GM18867 (cell line): Measurements from ENCODE around the gene PFDN4.

ENCODE experiments used
- ATAC-seq: cut with Tn5 transposase; IDR thresholded peaks from one replicate; pipeline ENCODE4 v1.9.1; 2021; ENCODE audit warnings: mild to moderate bottlenecking, moderate library complexity; ENCODE audit not compliant: unreplicated experiment

Gene PFDN4

DNA sequence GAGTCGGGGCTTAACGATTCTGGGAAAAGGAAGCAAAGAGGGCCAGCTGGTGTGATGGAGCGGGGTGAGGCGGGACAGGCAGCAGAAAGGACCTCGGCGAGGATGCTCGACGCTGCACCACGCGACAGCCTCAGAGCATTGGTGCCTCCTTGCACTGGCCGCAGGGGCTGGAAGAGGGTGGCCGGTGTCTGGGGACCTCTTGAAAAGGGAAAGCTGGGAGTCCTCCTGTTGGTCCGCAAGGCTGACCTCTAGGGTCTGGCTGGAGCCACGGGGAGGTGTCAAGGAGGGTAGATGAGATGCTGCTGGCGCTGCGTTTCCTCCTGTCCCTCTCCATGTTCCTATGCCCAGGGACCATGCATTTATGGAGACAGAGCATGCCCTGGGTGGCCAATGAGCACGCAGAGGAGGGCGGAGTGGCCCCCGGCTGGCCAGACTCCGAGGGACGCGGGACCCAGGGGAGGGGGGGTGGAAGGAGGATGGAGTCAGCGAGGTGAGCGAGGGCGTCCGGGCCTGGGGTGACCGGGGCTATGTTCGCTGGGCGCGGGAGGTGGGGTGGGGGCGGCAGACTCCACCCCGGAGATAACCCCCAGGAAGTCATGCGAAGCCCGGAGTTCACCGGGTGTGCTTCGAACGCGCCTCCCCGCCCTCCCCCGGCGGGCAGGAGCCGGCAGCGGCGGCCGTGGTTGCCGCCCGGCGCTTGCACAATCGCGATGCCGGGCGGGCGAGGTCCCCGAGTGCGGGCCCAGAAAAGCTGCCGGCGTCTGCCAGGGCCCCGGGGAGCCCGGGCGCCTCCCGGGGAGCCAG lies 34.0 kb upstream of the PFDN4 start, which contains the start of gene CYP24A1:
Gene CYP24A1 (minus strand): TSS at position 334 of the 804 bp plus-strand sequence. CDS start 407 bp downstream, outside the sequence.
- ATAC-seq: no peak

DNA sequence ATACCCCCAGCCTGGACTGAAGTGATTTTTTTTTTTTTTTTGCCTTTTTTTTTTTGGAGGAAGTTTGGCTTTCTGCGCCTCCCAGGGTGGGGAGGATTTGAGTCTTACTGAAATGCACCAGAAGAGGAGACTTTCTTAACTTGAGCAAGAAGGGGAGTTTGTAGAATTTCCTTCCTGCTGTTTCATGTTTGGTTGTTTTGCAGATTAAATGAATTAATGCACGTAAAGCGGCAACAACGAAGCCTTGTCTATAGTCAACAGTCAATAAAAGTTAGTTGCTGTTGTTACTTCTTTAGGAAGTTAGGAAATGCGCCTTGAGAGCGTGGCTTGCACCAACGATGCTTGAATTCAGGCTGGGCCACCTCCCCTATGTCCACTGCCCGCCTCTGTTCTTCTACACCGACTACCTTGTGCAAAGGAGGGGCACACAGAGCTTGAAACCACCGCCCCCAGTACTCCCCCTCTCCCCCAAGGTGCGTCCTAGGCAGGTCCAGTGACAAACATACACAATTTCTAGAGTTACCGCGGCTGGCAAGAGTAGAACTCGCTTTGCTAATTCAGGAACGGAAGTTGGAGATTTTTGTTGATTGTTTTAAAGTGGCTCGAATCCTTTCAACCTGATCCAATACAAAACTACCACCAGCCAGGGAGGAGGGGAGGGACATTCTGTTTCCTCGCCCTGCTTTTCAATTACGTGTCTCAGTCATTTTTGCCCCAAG lies 33.3 kb upstream of the PFDN4 start:
- ATAC-seq: no peak

DNA sequence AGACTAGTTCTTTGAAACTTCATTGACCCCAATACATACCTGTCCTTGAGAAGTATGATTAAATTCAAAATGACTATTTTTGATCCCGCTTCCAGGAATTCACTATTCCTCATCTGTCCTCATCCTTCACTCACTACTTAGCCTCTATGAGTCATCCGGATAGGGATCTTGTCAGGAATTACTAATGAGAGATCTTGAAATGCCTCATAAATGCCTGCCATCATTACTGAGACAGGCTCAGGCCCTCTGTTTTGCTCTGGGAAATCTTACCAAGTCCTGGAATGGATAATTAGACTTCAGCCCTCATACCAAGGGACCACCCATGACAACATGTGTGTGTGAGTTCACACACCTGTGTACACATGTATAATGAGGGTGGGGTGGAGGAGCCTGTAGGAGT lies 31.3 kb upstream of the PFDN4 start:
- no peak for ATAC-seq

DNA sequence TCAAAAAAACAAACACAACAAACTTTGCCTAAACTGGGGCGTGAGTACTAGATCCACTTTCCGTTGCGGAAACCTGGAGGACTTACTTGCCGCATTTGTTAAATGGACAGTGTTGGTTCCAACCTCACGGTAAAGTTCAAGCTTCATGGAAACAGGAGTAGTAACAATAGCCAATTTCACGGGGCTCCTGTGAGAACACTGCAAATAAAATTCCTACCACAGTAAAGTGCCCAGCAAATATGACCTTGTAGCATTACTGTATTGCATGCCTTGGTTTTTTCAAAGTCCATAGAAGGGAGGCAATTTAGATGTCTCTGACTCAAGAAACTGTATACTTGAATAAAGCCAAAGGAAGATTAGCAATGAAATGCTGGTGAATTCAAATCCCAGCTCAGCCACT lies 30.5 kb upstream of the PFDN4 start:
- ATAC-seq: no peak

DNA sequence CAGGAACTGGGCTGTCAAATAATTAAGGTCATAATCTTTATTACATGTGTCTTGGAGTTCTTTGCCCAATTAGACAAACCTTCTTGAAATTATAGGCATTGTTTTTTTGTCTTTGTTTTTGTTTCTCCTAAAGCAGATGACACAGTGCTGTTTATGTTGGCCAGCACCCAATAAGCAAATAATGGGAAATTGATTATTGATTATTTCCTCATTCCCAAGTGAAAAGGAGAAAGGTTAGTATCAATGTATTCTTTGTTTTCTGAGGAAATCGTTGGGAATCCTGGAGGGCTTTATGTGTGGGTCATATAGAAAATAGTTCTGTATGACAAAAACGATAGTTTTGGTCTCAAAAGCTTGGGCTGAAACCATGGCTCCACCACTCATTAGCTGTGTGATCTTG lies 29.6 kb upstream of the PFDN4 start:
- ATAC-seq: no peak

DNA sequence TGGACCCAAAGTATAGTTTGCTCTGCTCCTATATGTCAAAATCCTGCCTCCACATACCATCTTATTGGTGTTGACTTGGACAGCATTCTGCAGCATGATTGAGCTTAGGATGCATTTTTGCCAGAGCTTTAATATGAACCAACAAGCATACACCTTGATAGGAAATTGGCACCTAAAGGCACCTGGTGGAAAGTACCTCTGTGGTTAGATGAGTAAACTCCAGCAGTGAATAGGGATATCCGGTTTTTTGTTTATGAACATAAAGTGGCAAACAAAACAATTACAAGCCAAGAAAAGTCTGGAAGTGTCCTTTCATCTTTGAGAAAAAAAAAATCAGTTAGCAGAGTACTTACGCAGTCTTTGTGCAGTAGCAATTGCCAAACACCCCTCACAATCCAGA lies 27.9 kb upstream of the PFDN4 start:
- ATAC-seq: no peak

DNA sequence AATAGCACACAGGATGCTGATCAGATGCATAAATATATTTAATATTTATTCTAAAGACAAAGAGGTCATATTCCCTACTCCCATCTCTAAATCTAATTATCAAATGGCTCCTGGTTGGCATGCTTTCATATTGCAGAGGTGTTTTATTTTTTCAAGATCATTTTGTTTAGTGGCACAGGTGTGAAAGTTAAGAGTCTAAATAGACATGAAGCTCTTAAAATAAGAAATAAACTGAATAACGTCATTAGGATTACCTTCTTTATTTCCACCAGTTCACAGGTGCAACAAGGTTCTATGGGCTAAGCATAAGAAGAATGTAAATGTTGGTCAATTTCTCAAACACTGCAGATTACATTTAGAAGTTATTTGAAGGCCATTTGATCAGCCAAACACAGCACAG lies 27.0 kb upstream of the PFDN4 start:
- ATAC-seq: no peak

DNA sequence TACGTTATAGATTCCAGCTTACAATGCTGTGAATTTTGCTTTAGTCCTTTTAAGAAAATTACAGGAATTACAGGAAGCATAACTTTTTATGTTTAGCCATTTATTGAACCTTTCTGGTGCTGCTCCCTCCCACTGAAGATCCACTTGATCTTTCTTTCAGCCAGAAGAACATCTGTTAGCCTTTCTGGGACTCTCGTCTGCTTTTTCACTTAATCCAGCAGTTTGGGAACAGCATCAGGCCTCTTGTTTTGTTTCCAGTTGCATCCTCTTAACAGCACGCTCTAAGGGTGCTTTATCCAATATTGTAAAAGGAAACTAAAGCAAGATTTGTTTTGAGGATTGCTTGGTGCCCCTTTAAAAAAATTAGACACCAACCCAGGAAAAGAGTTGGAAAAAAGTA lies 23.8 kb upstream of the PFDN4 start:
- no peak for ATAC-seq

DNA sequence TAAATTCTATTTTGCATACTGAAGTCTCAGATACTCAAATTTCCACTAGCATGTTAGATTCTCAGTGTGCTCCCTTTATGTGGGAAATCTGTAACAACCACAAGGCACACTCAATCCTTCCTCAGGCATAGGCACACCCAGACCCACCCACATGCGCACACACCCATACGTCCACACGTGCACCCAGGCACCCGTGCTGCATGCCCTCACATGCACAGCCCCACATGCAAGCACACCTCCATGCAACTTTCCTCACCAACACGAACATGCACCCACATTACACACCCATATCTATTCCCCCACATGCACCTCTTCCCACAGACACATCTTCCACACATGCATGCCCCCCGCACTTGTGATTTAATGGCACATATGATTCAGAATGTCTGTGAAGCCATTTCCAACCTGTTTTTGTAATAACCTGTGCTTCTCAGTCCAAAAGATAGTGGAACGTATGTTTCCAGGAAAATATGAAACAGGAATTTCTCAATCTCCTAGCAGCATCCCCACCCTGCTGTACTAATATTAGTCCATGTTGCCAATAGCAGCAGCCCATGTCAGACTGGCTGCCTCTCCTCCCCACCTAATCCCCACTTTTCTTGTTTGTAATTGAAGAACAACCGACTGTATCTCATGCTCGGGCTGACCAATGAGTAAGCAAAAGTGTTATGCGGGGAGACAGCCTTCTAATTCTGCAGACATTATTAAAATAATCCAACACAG lies 22.8 kb upstream of the PFDN4 start:
- ATAC-seq: no peak

DNA sequence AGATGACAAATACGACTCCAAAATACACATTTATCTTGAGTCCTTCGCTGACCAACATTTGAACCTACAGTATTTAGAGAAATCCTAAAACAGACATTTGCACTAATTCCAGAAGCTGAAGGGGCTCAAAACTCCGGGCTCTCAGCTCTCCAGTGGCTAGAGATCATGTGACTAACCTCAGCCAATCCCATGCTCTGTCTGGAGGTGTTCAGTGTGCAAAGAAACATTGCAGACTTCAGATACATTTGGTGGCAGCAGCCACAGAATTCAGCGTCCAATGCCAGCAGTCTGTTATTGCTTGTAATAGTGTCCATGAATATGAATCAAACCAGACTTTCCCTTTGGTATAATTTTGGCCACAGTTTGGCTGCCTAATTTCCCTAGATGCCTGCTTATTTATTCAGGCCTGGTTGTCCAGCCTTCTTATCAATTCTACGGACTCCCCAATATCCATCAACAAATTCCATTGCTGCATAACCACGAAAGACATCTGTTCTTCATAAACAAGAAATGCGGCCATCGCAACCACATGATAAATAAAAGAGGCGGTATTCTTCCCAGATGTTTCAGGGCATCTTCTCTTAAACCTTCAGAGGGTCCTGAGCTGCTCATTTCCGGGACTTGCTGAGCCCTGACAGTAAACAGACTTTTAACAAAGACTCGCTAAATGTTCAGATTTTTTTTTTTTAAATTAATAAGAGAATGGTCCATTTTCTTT lies 19.6 kb upstream of the PFDN4 start:
- ATAC-seq: no peak

DNA sequence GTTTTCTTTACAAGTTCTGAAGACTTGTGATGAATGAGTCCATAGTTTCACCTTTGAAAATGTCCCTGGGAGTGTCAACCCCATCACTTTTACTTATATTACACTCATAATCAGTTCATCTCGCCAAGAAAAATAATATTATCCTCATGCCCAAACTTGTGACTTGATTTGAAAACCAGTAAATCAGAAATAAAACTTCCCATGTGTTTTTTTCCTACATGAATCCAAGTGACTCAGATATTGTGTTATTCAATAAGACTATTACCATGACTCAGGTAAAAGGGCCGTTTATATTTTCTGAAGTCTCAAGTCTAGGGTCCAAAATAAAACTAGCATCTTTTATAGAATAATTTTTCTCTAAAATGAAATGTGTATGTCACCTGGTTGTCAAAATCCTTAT lies 18.3 kb upstream of the PFDN4 start:
- no peak for ATAC-seq

DNA sequence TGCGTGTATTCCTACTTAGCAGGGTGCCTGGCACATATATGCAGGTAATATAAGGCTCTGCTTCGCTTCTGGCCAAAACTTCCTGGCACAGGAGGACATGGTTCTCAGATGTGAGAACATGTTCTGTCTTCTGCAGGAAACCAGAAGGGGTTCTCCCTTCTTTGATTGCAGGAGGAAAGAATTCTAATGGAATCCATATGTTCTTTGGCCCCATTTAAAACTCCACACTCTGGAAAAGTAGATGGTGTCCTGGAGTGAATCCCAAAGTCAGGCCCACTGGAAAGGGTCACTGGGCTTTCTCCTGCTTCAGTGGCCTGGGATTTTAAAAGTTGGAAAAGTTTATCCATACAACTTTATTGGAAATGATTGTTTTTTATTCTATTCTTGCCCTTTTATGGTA lies 17.7 kb upstream of the PFDN4 start:
- ATAC-seq: no peak

DNA sequence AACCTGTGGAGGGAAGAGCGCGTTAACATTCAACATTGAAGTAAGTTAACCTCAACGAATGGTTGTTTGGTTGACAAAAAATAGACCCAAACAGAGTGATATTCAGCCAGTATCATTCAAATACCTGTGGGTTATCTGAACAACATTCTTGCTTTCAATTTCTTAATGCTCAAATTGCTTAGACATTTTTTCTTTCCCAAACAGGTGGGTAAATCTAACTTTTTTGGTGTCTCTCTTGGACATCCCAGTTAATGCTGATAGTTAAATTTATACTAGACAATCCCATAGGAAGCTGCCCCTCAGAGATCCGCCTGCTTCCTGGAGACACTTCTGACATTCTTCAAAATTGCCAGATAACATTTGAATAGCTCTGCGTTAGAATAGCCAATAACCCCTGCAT lies 14.1 kb upstream of the PFDN4 start:
- ATAC-seq: no peak

DNA sequence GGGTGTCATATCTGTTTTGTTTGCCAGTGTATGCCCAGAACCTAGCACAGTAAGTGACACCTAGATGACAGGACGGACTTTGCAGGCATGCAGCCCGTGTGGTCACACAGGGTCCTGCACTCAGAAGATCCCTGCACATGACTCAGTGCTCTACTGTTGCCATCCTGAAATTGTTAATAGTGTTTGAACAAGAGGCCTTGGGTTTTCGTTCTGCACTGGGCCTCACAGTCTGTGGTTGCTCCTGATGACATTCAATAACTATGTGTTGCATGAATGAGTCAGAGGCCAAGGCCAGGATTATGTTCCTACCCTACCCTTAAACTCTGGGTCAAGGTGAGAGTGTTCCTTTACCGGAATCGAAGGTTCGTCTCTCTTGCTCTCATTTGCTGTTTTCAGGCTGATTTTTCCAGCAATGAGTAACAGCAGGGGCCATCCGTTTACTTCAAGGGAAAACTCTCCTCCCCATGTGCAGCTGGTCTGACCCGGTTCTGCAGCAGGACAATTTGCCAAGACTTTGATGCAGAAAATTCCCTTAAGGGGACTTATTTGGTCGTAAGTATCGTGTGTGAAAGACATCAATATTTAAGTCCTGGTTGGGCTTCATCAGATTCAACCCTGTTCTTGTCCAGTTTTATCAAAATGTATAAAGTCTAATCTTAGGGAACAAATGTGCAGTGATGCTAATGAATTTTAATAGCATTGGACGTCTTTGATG lies 13.0 kb upstream of the PFDN4 start:
- peak; percentile 53 for ATAC-seq

DNA sequence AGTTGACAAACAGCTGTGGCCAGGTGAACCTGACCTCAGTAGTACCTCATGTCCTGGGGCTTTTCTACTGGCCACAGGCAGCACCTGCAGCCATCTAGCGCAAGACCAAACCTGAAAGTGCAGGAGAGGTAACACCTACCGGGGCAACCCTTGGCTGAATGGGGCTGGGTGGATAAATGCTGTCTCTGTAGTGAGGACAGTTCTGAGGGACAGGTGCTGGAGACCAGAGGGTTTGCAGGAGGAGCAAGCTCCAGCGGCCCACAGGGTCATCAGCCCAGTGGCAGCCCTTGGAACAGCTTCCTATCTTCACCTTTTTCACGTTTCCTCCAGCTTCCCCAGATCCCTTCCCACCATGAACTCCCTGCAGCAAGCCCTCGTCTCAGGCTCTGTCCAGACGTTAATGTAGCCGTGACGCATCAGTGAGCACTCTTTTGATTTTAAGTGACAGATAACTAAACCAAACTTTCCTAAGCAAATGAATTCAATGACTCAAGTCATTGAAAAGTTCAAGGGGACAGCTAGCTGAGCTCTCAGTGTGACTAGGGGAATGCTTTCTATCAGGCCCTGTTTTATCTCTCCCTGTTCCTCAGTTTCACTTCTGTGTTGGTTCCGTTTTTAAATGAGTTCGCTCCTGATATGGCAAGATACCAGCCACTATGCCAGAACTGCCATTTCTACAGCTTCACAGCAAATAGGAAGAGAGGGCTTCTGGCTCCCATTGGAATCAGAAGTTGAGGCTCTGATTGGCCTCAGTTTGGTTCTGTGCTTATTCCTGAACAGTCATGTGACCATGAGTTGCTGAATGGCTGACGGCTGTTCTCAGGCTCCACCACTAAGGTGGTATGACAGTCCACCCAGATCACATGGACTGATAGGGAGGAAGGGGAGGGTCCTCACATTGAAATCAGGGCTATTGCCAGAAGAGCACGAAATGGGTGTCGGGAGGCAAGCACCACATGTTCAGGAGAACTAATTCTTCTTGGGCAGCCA lies 12.1 kb upstream of the PFDN4 start:
- ATAC-seq: peak; percentile 47

DNA sequence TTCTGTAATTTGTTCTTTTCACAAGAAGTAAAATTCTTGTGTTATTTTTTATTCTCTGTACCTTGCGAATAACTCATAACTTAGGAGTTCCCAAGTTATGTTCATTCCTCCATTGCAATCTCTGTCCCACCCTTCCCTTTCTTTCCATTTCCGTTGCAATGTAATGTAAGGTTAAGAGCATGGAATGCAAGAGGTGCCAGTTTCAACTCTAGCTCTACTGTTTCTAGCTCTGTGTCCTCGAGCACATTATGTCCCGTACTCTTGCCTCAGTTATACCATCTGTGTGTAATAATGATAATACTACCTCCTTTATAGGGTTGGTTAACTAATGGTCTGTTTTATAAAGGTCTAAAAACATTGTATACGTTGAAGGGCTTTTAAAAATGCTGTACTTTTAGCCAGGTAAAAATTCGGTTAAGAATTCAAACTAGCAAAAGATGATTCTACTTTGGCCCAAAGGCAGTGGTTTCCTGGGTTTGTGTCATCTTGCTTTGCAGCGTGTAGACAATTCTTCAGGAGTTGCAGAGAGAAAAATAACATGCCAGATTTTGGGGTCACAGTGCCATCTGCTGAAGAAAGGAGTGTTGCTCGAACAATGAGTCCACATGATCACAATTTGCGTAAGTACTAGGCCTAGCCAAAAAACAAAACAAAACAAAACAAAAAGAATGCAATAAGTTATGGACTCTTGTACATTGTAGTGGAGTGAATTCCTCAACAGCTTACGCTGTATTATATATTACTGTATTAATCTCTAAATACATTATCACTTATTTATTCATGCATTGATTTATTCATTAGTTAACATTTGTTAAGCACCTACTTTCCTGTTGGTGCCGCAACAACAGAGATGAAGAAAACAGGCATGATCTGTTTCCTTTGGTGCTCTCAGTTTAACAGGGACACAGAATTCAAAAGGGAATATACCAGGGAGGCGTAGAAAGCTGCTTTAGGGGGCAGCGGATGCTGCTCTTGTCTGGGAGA lies 10.0 kb upstream of the PFDN4 start:
- no peak for ATAC-seq

DNA sequence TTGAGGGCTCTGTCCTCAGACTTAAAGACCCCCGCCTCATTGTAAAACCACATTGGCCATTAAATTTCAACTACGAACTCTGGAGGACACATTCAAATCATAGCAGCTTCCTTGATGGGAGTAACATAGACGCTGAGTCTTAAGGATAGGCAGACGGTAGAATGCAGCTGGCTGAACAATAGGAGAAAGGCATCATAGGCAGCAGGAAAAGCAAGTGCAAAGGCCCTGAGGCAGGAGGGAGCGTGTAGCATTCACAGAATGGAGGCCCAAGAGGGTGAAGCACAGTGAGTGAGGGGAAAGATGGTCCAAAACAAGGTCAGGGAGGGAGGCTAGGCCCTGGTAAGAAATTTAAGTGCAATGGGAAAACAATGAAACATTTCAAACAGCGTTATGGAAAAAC lies 8.6 kb upstream of the PFDN4 start:
- no peak for ATAC-seq

DNA sequence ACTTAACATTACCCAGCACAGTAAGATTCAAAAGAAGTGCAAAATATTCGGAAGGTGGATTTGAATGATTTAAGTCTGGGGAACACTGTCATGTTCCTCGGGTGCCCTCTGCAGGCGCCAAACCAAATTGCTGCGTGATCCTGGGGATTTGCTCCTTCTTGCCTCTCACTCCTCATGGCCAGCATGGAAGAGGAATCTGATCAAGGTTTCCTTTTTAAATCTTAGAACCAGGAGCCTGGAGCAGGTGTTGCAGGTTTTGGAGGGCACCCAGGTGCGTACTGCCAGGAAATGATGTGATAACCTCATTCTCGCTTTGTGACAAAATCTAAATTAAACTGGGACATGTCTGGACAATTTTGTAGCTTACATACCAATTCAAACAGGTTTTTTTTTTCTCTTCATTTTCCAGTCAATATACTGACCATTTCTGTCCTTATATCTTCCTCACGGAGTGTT lies 8.1 kb upstream of the PFDN4 start:
- peak; percentile 43 for ATAC-seq
